NCI-H226 (cell line): ENCODE results near the gene KCNJ4.
"Not testable (repeated sequence)": the region's sequence is repeated elsewhere in the genome, so short reads cannot be mapped to it uniquely, and the experiment has no call there.

Experiments
- DNase-seq: peaks from one replicate; pipeline ENCODE4 v3.0.0-alpha.2; 2015

Gene KCNJ4

GRCh38 chr22:38470179-38470578, 15.2 kb upstream of the KCNJ4 start:
- not testable (repeated sequence) for DNase-seq

DNA sequence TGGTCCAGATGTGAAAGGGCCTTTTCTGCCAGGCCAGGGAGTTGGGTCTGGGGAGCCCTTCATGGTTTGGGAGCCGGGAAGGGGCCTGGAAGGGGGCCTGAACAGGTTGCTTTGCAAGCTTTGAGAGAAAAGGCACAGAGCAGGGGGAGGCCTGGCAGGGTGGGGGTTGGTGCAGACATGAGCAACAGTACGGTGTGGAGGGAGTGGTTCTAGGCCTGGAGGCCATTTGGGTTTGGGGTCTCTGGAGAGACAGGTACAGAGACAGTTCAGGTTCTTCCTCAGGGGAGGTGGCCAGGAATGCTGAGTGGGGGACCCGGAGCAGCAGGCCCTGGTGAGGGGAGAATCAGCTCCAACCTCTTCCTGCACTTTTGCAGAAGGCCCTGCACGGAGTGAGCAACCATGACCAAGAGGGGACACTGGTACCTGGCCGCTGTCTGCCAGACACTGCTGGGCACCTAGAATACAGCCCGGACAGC, 14.3 kb upstream of the KCNJ4 start:
- no peak for DNase-seq

DNA sequence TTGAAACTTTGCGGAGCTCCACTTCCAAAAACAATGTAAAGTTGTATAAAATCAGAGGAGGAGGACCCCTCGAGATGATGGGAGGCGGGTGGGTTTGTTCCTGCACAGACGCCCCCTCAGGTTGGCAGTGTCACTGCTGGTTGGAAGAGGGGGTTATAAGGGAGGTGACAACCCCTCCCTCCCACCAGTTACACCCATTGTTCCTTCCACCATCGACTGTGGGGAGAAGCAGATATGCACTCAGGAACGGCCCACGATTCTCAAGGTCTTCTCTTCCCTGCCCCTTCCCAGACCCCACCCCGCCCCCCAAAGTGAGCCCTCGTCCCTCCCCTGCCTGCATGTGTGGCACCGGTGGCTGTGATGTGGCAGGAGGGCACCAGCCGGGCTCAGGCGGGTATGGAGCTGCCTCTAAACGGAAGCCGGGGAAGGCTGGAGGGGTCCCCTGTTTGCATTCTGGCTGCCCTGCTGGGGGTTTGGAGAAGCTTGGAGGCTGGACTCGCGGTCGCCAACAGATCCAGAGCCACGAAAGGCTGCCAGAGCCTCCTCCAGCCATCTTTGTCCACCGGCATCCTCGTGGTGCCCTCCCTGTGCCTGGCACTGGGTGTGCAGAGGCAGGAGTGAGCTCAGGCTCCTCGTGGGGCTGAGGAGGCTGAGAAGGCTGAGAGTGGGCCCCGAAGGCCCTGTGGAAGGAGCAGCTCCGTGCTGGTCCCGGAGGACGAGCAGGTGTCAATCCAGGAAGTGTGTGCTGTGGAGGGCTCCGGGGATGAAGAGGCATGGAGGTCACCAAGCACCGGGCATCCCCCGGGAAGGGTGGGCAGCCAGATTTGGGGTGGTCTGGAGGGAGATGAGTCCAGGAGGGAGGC, 13.7 kb upstream of the KCNJ4 start:
- DNase-seq = no peak

DNA sequence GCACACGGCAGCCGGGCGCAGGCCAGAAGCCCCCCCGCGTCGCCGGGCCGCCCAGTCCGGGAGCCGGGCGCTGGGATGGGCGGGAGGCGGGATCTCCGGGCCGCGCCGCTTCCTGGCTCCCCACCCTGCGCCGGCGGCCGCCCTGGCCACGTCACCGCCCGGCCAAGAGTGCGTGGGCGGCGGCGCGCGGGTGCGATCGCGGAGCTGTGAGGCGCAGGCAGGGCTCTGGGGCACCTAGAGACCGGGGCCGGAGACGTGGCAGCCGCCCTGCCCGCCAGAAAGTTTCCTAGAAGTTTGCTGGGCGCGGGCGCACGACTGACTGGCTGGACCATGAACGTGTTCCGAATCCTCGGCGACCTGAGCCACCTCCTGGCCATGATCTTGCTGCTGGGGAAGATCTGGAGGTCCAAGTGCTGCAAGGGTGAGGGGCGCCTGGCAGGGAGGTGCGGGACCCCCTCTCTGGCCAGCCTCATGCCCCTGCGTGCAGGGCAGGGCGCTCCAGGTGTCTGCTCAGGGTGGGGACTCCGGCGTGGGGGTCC, 13.0 kb upstream of the KCNJ4 start, which contains the start of gene KDELR3:
KDELR3 (plus strand) TSS at position 193 of the 539 bp plus-strand sequence; CDS start at position 331, 138 bp downstream.
- peak; percentile 48 for DNase-seq

GRCh38 chr22:38467438-38467903, 12.5 kb upstream of the KCNJ4 start:
- no peak for DNase-seq

GRCh38 chr22:38465673-38466490, 10.9 kb upstream of the KCNJ4 start:
- DNase-seq = no peak

- no peak for DNase-seq
These were observed 10.1 kb upstream of the KCNJ4 start for GRCh38 chr22:38464992-38465672.

DNA sequence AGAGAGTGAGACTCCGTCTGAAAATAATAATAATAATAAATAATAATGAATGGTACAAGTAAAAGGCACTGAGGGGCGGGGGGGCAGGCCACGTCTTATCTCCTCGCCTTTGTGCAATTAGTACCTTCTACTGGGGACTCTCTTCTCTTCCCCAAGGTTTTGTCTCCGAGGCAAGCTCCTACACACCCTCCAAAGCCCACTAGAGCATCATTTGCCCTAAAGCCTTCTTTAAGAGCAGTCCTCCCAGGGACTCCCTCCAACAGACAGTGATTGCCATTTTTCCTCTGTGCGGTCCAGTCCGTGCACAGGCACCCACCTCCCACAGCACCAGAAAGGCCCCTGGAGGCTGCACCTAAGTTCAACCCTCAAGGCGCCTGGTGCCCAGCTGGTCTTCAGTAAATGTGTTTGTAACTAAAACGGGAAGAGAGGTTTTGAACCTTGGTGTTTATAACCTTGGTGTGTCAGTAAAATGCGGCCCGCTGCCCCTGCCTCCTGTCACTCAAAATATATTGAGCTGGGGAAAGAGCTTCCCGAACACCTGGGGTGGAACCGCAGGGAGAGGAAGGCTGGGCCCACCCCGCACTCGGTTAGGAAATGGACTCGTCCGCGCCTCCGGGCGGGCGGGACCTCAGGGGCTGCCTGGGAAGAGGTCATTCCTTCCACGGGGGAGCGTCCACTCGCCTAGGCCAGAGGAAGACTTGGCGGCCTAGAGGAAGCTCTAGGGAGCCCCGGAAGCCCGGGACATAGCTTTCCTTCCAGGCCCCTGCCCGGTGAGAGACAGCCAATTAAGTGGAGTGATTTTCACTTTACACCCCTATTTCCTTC, 8.2 kb upstream of the KCNJ4 start:
- no peak for DNase-seq

DNA sequence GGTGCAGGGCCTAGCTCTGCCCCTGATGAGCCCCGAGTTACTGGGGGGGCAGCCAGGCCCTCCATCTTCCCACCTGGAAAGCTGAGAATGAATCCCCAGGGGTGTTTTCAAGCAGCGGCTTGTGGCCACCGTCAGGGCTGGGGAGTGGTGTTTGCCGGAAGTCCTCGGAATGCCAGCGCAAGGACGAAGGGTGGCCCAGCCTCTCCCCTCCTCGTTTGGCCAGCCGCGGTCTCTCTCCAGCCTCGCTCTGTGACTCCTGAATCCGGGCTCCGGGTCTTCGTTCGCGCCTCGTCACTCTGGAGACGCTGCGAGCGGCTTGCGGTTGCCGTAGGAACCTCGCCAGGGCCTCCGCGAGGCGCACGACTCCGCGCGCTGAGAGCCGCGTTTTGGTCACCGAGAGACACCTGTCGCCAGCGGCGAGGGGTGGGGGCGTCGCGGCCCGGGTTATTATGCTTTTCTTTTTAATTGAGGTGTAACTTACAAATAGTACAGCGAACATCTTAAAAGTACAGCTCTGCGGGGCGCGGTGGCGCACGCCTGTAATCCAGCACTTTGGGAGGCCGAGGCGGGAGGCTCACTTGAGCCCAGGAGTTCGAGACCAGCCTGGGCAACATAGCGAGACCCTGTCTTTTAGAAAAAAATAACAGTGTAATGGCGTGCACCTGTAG, 6.5 kb upstream of the KCNJ4 start:
- DNase-seq = peak; percentile 51

- DNase-seq = no peak
These were observed 6.0 kb upstream of the KCNJ4 start for GRCh38 chr22:38461057-38461413.

DNA sequence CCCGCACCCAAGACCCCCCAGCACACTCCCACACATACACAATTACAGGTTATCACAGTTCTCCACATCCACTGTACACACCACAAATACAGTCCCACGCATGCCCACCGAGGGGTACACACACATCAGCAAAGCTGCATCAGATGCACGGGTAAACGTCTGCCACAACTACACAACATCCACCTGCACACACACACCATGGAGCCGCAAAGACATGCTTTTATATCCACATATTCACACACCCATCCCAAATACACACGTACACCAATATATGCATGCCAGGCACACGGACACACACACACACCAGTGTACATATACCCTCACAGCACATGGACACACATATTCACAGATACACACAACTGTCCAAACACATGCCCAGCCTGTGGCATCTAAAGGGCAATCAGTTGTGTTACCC, 5.4 kb upstream of the KCNJ4 start:
- DNase-seq = no peak

DNA sequence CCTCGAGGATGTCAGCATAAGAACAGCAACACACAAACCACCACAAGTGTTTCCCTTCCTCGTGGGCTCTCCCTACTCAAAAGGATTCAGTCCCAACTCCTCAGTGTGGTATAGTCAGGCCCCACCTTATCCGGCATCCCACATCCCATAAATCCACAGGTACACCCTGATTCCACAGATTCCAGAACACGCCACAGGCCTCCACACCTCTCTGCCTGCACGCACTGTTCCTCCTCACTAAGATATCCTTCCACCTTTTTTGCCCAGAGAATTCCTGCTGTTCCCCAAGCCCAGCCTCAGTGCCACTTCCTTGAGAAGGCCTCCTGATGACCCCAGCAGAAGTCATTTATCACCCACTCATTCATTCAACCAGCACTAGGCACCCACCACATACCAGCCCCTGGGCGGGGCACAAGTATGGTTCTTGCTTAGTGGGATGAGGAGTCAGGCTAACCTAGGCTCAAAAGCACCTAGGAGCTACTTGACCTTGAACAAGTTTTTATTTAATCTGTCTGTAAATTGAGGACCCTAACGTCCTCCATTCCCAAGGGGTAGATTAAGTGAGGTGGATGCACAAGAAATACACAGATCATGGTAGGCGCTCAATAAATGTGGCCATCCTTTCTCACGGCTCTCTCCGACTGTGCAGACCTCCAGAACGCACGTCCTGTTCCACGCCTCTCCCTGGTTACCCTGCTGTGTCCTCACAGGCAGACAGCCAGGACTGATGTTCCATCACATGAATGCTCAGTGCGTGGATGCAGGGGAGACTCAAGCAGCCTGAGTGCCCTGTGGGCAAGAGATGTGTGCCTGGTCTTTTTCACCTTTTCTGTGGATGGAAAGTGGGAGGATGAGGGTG, 2.1 kb upstream of the KCNJ4 start:
- DNase-seq = no peak

DNA sequence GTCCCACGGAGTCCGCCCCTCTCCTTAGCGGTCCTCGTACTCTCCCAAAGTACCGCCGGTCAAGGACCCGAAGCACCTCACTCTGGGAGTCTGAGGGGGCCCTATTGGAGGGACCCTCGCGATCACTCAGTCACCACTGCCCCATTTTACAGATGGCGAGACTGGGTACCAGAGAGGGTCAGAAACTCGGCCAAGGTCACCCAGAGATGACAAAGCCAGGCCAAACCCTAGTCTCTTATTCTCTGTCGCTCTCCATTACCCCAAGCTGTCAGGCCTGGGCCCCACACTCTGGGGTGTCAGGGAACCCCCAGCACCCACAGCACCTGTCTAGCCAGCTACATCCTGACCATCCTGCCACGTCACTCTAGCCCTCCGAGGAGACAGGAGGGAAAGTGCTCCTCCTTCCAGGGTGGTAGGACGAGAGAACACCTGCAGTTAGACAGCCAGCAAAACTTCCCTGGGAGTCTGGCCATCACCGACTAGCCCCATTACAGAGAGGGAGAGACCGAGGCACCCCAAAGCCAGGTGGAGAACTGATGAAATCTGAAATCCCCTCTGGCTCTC, 1.4 kb upstream of the KCNJ4 start:
- no peak for DNase-seq

GRCh38 chr22:38455530-38456271, 702 bp upstream of the KCNJ4 start:
- no peak for DNase-seq

GRCh38 chr22:38454353-38455075, 485 bp downstream of the KCNJ4 start:
- DNase-seq = no peak

GRCh38 chr22:38453996-38454352, 1.0 kb downstream of the KCNJ4 start:
- no peak for DNase-seq

DNA sequence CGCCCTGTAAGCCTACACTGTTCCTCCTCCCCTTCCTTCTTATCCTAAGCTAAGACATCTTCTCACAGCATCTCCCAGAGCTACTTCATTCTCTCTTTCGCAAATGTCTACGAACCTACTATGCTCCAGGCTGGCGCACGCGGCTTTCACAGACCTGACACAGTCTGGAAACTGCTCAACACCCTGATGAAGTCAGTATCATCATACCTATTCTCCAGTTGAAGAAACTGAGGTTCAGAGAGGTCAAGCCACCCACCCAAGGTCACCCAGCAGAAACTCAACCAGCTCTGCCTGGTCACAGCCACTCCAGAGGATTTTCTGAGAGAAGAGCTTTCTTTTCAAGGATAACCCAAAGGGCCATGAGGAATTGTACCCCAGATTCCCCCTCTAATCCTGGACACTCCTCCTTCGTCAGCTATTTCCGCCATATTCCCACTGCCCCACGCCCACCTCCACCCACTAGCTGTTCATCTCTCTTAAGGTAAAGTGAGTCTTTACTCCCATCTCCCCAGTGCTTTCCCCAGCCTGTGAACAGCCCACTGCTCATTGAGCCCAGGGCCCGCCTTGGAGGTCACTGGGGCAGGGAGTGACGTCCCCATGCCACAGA, 1.8 kb downstream of the KCNJ4 start:
- DNase-seq = no peak
